Endothelial cell of umbilical vein (primary cell): ENCODE results near the gene SEL1L2. TPM values are rescaled to one million over a fixed set of nuclear protein-coding genes. Genes with fewer than 3 reads are reported as not detected.

Experiments used
- BruUV-seq: library from RNA; stranded (reverse); fragments of 400-500 nt; replicated peaks from 2 replicates; lab custom pipeline; 2021; lab: Mats Ljungman, UMichigan
- CTCF ChIA-PET: fragments of 300-600, 350-600 bp; sonication (Branson Sonifier 250); formaldehyde crosslinking; loops from one replicate; lab custom pipeline; 2021; ENCODE audit warnings: antibody characterized with exemption, inconsistent platforms; lab: Charles Lee
- POLR2A ChIA-PET: fragments of 300-600, 350-600 bp; sonication (Branson Sonifier 250); formaldehyde crosslinking; loops from one replicate; lab custom pipeline; 2021; ENCODE audit warnings: antibody characterized with exemption, inconsistent platforms; lab: Charles Lee
- DNase-seq: peaks from one replicate; pipeline ENCODE4 v3.0.0-alpha.2; 2011; ENCODE audit warnings: low read depth, low spot score
- FAIRE-seq: peaks from 2 replicates; lab custom pipeline; 2011; peaks lifted over from hg19 to GRCh38; lab: Jason Lieb, UNC
- H2AFZ ChIP-seq: 2 replicates; pipeline ENCODE4 v1.6.0; 2012; ENCODE audit warnings: low read depth, low read length, control low read depth, inconsistent platforms
- H3K27ac ChIP-seq: 2 replicates; pipeline ENCODE4 v1.5.1; 2011; ENCODE audit warnings: low read depth, mild to moderate bottlenecking, control low read depth, low read length, moderate library complexity; ENCODE audit not compliant: insufficient read depth
- H3K27me3 ChIP-seq, 2 experiments: 2 replicates each; pipeline versions ENCODE4 v1.6.0 to v1.6.1; 2011; ENCODE audit warnings: low read length in 2 of 2, mixed read lengths in 1 of 2; ENCODE audit not compliant: control insufficient read depth in 2 of 2, insufficient read depth in 2 of 2
- H3K36me3 ChIP-seq, 2 experiments: 2 replicates in 1 of 2; 3 replicates in 1 of 2; pipeline ENCODE4 v1.5.1; 2011; ENCODE audit warnings: low read length in 2 of 2, mild to moderate bottlenecking in 1 of 2, moderate library complexity in 1 of 2; ENCODE audit not compliant: control insufficient read depth in 2 of 2, insufficient read depth in 2 of 2; ENCODE audit errors: extremely low read depth in 1 of 2
- H3K4me1 ChIP-seq: 3 replicates; pipeline ENCODE4 v1.5.1; 2011; ENCODE audit warnings: mild to moderate bottlenecking, low read length; ENCODE audit not compliant: control insufficient read depth, insufficient read depth; ENCODE audit errors: extremely low read depth
- H3K4me2 ChIP-seq: 2 replicates; pipeline ENCODE4 v1.6.1; 2011; ENCODE audit warnings: low read length, control low read depth, mixed read lengths; ENCODE audit not compliant: insufficient read depth
- H3K4me3 ChIP-seq, 3 experiments: fragments of 200-600 bp in 1 of 3; sonication (generic), shearing (Covaris generic) in 1 of 3; replicated peaks in 1 of 3; 2 replicates each; pipeline ENCODE4 v1.5.1; 2011 to 2016; ENCODE audit warnings: control low read depth in 3 of 3, low read length in 3 of 3, mild to moderate bottlenecking in 2 of 3, inconsistent platforms in 1 of 3, low read depth in 1 of 3, moderate library complexity in 1 of 3; ENCODE audit not compliant: insufficient read depth in 1 of 3
- H3K79me2 ChIP-seq: 2 replicates; pipeline ENCODE4 v1.6.0; 2012; ENCODE audit warnings: low read length, inconsistent platforms; ENCODE audit not compliant: control insufficient read depth, insufficient read depth
- H3K9ac ChIP-seq: replicated peaks from 2 replicates; pipeline ENCODE3; 2011; ENCODE audit warnings: low read length, control low read depth; ENCODE audit not compliant: insufficient read depth; ENCODE audit errors: extremely low read depth
- H3K9me1 ChIP-seq: replicated peaks from 3 replicates; pipeline ENCODE4 v1.6.0; 2011; ENCODE audit warnings: mild to moderate bottlenecking, low read length; ENCODE audit not compliant: control insufficient read depth, insufficient read depth; ENCODE audit errors: extremely low read depth
- H3K9me3 ChIP-seq: replicated peaks from 2 replicates; pipeline ENCODE4 v1.5.1; 2012; ENCODE audit warnings: low read length, inconsistent platforms; ENCODE audit not compliant: control insufficient read depth, insufficient read depth
- H4K20me1 ChIP-seq: replicated peaks from 2 replicates; pipeline ENCODE3; 2011; ENCODE audit warnings: mild to moderate bottlenecking, low read length; ENCODE audit not compliant: control insufficient read depth, insufficient read depth; ENCODE audit errors: extremely low read depth
- CTCF ChIP-seq, 2 donors: IDR thresholded peaks; 1 replicate in 1 of 2; 2 replicates in 1 of 2; pipeline ENCODE4 v1.5.1; 2011; ENCODE audit warnings: low read length in 2 of 2, mild to moderate bottlenecking in 2 of 2, moderate library complexity in 2 of 2, control low read depth in 1 of 2, inconsistent platforms in 1 of 2, low read depth in 1 of 2; ENCODE audit not compliant: insufficient read depth in 1 of 2; ENCODE audit errors: extremely low read depth in 1 of 2
- EZH2 ChIP-seq: IDR thresholded peaks from 2 replicates; pipeline ENCODE4 v1.6.1; 2012; ENCODE audit warnings: borderline replicate concordance, low read depth, mild to moderate bottlenecking, moderate library complexity, low read length, inconsistent platforms; ENCODE audit not compliant: severe bottlenecking
- FOS ChIP-seq: IDR thresholded peaks from 2 replicates; pipeline ENCODE4 v1.6.1; 2011; ENCODE audit warnings: mild to moderate bottlenecking, low read length, moderate library complexity, borderline replicate concordance; ENCODE audit not compliant: insufficient read depth
- GATA2 ChIP-seq: IDR thresholded peaks from 2 replicates; pipeline ENCODE4 v1.7.0; 2011; ENCODE audit warnings: low read depth, mild to moderate bottlenecking, moderate library complexity, mixed read lengths, low read length; ENCODE audit not compliant: insufficient read length, insufficient read depth
- JUN ChIP-seq: IDR thresholded peaks from 2 replicates; pipeline ENCODE4 v1.6.1; 2011; ENCODE audit warnings: borderline replicate concordance, low read depth; ENCODE audit not compliant: insufficient read length, insufficient read depth
- MAX ChIP-seq: IDR thresholded peaks from 2 replicates; pipeline ENCODE4 v1.6.1; 2011; ENCODE audit not compliant: insufficient read depth, insufficient read length
- MYC ChIP-seq: IDR thresholded peaks from one replicate; pipeline ENCODE4 v1.6.1; 2011; ENCODE audit warnings: mild to moderate bottlenecking, low read depth, low read length
- POLR2A ChIP-seq: IDR thresholded peaks from 2 replicates; pipeline ENCODE4 v1.6.1; 2012; ENCODE audit warnings: low read depth, mild to moderate bottlenecking, control low read depth, low read length
- POLR2AphosphoS5 ChIP-seq: IDR thresholded peaks from 2 replicates; pipeline ENCODE4 v1.6.1; 2012; ENCODE audit warnings: low read depth, mild to moderate bottlenecking, control low read depth, low read length, moderate library complexity; ENCODE audit not compliant: insufficient read depth
- dilution Hi-C: fragments of 300-500 bp; cut with MboI; formaldehyde crosslinking; loops from one replicate; pipeline ENCODE4 v1.15.0; 2019; ENCODE audit warnings: low sequenced_read_pairs; ENCODE audit not compliant: extremely low pct_ligation_motif_present
- intact Hi-C: fragments of 100-400 bp; cut with micrococcal nuclease; formaldehyde crosslinking; loops from one replicate; pipeline ENCODE4 v1.10.0; 2022
- polyA plus RNA-seq, 4 experiments: library from polyadenylated mRNA; depleted of rRNA in 3 of 4; stranded (reverse) in 3 of 4; unstranded in 1 of 4; fragments of >200 nt; gene quantifications; 2 replicates each; pipeline versions ENCODE4 v1.2.1 to v1.2.3, GENCODE V29; 2011 to 2012; ENCODE audit warnings: missing spikeins in 1 of 4
- total RNA-seq: library from RNA; stranded (reverse); gene quantifications from 2 replicates; pipeline ENCODE4 v1.2.3, GENCODE V29; 2021

SEL1L2 gene
- total and polyA plus RNA-seq, 2 donors (not counting 3 experiments of a cell fraction or from before 2014, with no cell fraction given): not detected

- no peak overlapping the region for H3K27ac ChIP-seq
- no peaks in the 10 kb centered on the region for H3K9me3 ChIP-seq
- POLR2A ChIA-PET: no interaction called here
- no peaks in the 10 kb centered on the region for H3K27me3 ChIP-seq
- no peaks in the 10 kb centered on the region for H4K20me1 ChIP-seq
- no peaks in the 10 kb centered on the region for H3K9me1 ChIP-seq
- H3K4me3 ChIP-seq: no peak overlapping the region
- no peak overlapping the region for H2AFZ ChIP-seq
- BruUV-seq: no TSS peak
- no peaks in the 10 kb centered on the region for H3K4me1 ChIP-seq
- intact Hi-C loops (no loop called here), dilution Hi-C loops (no loop called here)
- no peak overlapping the region for H3K4me2 ChIP-seq
- no peaks in the 10 kb centered on the region for H3K36me3 ChIP-seq
- CTCF ChIA-PET: no interaction called here
- no peak for DNase-seq
- TF ChIP-seq JUN (no peak), MYC (no peak), EZH2 (no peak), MAX (no peak), CTCF (IDR thresholded peaks at IDR 0.05; ENCODE audit: extremely low read depth in 1 of 2, insufficient read depth in 1 of 2, low read depth in 1 of 2, low read length in 2 of 2) (no peak), POLR2A (no peak), FOS (no peak), GATA2 (no peak), POLR2AphosphoS5 (no peak)
- no peaks in the 10 kb centered on the region for H3K79me2 ChIP-seq
- no peak for FAIRE-seq
- no peak overlapping the region for H3K9ac ChIP-seq
Observed at GRCh38 chr20:13915284-13915683, 75.1 kb downstream of the SEL1L2 start.
